GM18909 (cell line): ENCODE results near the gene MUC21.
"Not testable (repeated sequence)": the region's sequence is repeated elsewhere in the genome, so short reads cannot be mapped to it uniquely, and the experiment has no call there.

ENCODE experiments used
- ATAC-seq: cut with Tn5 transposase; IDR thresholded peaks from one replicate; pipeline ENCODE4 v1.9.1; 2021; ENCODE audit warnings: mild to moderate bottlenecking; ENCODE audit not compliant: unreplicated experiment, poor library complexity

The MUC21 gene

GRCh38 chr6:31004794-31005193 is 21.3 kb downstream of the MUC21 start:
- no peak for ATAC-seq

- no peak for ATAC-seq
These were observed 21.9 kb downstream of the MUC21 start for GRCh38 chr6:31005249-31006020.

GRCh38 chr6:31007694-31008093 is 24.2 kb downstream of the MUC21 start:
- ATAC-seq = no peak

GRCh38 chr6:31008165-31008564 is 24.6 kb downstream of the MUC21 start:
- ATAC-seq = no peak

- ATAC-seq = no peak
These were observed 26.2 kb downstream of the MUC21 start for GRCh38 chr6:31009731-31010130.

GRCh38 chr6:31010393-31011060 is 27.0 kb downstream of the MUC21 start, which contains the start of gene MUC22:
TSS of gene MUC22 (plus strand) at chr6:31010474. CDS start at chr6:31010707, 233 bp downstream.
- no peak for ATAC-seq

GRCh38 chr6:31011153-31011552 is 27.6 kb downstream of the MUC21 start:
- no peak for ATAC-seq

GRCh38 chr6:31016659-31017299 is 33.3 kb downstream of the MUC21 start:
- no peak for ATAC-seq

GRCh38 chr6:31017436-31017835 is 33.9 kb downstream of the MUC21 start:
- ATAC-seq = not testable (repeated sequence)

- no peak for ATAC-seq
These were observed 36.5 kb downstream of the MUC21 start for GRCh38 chr6:31020057-31020456.

- not testable (repeated sequence) for ATAC-seq
These were observed 37.2 kb downstream of the MUC21 start for GRCh38 chr6:31020631-31021255.

GRCh38 chr6:31021705-31022531 is 38.4 kb downstream of the MUC21 start:
- not testable (repeated sequence) for ATAC-seq

- ATAC-seq = no peak
These were observed 42.1 kb downstream of the MUC21 start for GRCh38 chr6:31025595-31025994.

GRCh38 chr6:31031095-31031494 is 47.6 kb downstream of the MUC21 start:
- no peak for ATAC-seq

GRCh38 chr6:31033075-31033474 is 49.6 kb downstream of the MUC21 start:
- no peak for ATAC-seq

- ATAC-seq = no peak
These were observed 52.5 kb downstream of the MUC21 start for GRCh38 chr6:31035862-31036497.

GRCh38 chr6:31037169-31037568 is 53.7 kb downstream of the MUC21 start:
- ATAC-seq = no peak

- no peak for ATAC-seq
These were observed 54.2 kb downstream of the MUC21 start for GRCh38 chr6:31037682-31038081.

- ATAC-seq = no peak
These were observed 55.0 kb downstream of the MUC21 start for GRCh38 chr6:31038559-31038958.
